K562 (cell line): ENCODE measurements around the gene IFI27L1. TPM values are rescaled to one million over a fixed set of nuclear protein-coding genes. Genes with fewer than 3 reads are reported as not detected.
A peak's percentile ranks its signal among the peaks of the same experiment; 100 is the strongest.

Experiments used
- ATAC-seq: fragments of 200-7000 bp; cut with Tn5 transposase; 3 replicates; pipeline ENCODE4 v1.9.1; 2020; ENCODE audit warnings: moderate library complexity
- Bru-seq: library from RNA; stranded (reverse); fragments of 400-500 nt; gene quantifications from one replicate; lab custom pipeline; 2021; lab: Mats Ljungman, UMichigan
- BruChase-seq, 2 experiments: library from RNA; stranded (reverse); fragments of 400-500 nt; gene quantifications; one replicate each; lab custom pipeline; 2021; lab: Mats Ljungman, UMichigan
- BruUV-seq: library from RNA; stranded (reverse); fragments of 400-500 nt; replicated peaks from 2 replicates; lab custom pipeline; 2021; lab: Mats Ljungman, UMichigan
- CTCF ChIA-PET: fragments of 300-600 bp; formaldehyde crosslinking; extraction: SDS; loops from one replicate; lab custom pipeline; 2021; ENCODE audit warnings: low intra/inter-chr PET ratio; lab: Yijun Ruan, JAX
- POLR2A ChIA-PET: fragments of 300-600, 350-650 bp; sonication (Branson Sonifier 250); formaldehyde crosslinking; extraction: SDS; loops from one replicate; lab custom pipeline; 2021; ENCODE audit warnings: antibody characterized with exemption, inconsistent platforms; lab: Yijun Ruan, JAX
- DNase-seq, 4 experiments: peaks; one replicate each; pipeline versions ENCODE4 v3.0.0 to v3.0.0-alpha.2; 2011 to 2018; ENCODE audit warnings: low spot score in 3 of 4, mixed read lengths in 3 of 4; ENCODE audit errors: extremely low read depth in 1 of 4
- FAIRE-seq: peaks from 2 replicates; lab custom pipeline; 2011; peaks lifted over from hg19 to GRCh38; lab: Jason Lieb, UNC
- H2AFZ ChIP-seq: 2 replicates; pipeline ENCODE4 v1.6.0; 2011; ENCODE audit warnings: low read depth, low read length, control low read depth, inconsistent platforms
- H3K27ac ChIP-seq: fragments of 200-600 bp; 3 replicates; pipeline ENCODE4 v1.8.0; 2011; ENCODE audit warnings: low read depth, mild to moderate bottlenecking, control low read depth, inconsistent platforms, low read length, moderate library complexity, mixed read lengths; ENCODE audit errors: extremely low read depth
- H3K27me3 ChIP-seq, 2 experiments: fragments of 300-600 bp in 1 of 2; 2 replicates in 1 of 2; 3 replicates in 1 of 2; pipeline versions ENCODE4 v1.6.0 to v1.8.0; 2011; ENCODE audit warnings: inconsistent platforms in 2 of 2, low read length in 2 of 2, mild to moderate bottlenecking in 1 of 2, mixed read lengths in 1 of 2, moderate library complexity in 1 of 2; ENCODE audit not compliant: control insufficient read depth in 2 of 2, insufficient read depth in 2 of 2
- H3K36me3 ChIP-seq: fragments of 300-600 bp; 3 replicates; pipeline ENCODE4 v1.8.0; 2011; ENCODE audit warnings: mild to moderate bottlenecking, low read length, inconsistent platforms; ENCODE audit not compliant: control insufficient read depth, insufficient read depth
- H3K4me1 ChIP-seq, 2 experiments: fragments of 200-600 bp in 1 of 2; replicated peaks in 1 of 2; 2 replicates in 1 of 2; 3 replicates in 1 of 2; pipeline versions ENCODE4 v1.5.1 to v1.8.0; 2011; ENCODE audit warnings: inconsistent platforms in 2 of 2, low read length in 2 of 2, mild to moderate bottlenecking in 1 of 2, mixed read lengths in 1 of 2, moderate library complexity in 1 of 2; ENCODE audit not compliant: control insufficient read depth in 2 of 2, insufficient read depth in 2 of 2
- H3K4me2 ChIP-seq: 2 replicates; pipeline ENCODE4 v1.6.1; 2011; ENCODE audit warnings: low read length, control low read depth, inconsistent platforms, mixed read lengths; ENCODE audit not compliant: insufficient read depth
- H3K4me3 ChIP-seq: fragments of 200-600 bp; sonication (generic), shearing (Covaris generic); 2 replicates; pipeline ENCODE4 v1.5.1; 2016; ENCODE audit warnings: control low read depth, inconsistent platforms
- H3K79me2 ChIP-seq: fragments of 200-600 bp; 3 replicates; pipeline ENCODE4 v1.8.0; 2011; ENCODE audit warnings: low read length, inconsistent platforms; ENCODE audit not compliant: control insufficient read depth, insufficient read depth
- H3K9ac ChIP-seq, 2 experiments: 2 replicates each; pipeline versions ENCODE4 v1.6.0 to v1.6.1; 2011; ENCODE audit warnings: low read depth in 2 of 2, low read length in 2 of 2, control low read depth in 1 of 2, inconsistent platforms in 1 of 2, mild to moderate bottlenecking in 1 of 2, mixed read lengths in 1 of 2; ENCODE audit not compliant: insufficient read depth in 1 of 2
- H3K9me1 ChIP-seq: one replicate; pipeline ENCODE4 v1.6.0; 2011; ENCODE audit warnings: inconsistent platforms, mild to moderate bottlenecking, low read length, moderate library complexity; ENCODE audit not compliant: control insufficient read depth, insufficient read depth
- H3K9me3 ChIP-seq: replicated peaks from 2 replicates; pipeline ENCODE4 v1.5.1; 2011; ENCODE audit warnings: low read depth, low read length, inconsistent platforms; ENCODE audit not compliant: control insufficient read depth, insufficient read depth
- H4K20me1 ChIP-seq: replicated peaks from 2 replicates; pipeline ENCODE4 v1.6.1; 2011; ENCODE audit warnings: low read length, inconsistent platforms, mixed read lengths; ENCODE audit not compliant: control insufficient read depth, insufficient read depth
- GABPA ChIP-seq: fragments of 200-800 bp; sonication (Bioruptor generic); conservative IDR thresholded peaks from 2 replicates; pipeline ENCODE4 v1.6.1; 2016; ENCODE audit warnings: low read depth, missing genetic modification characterization, missing compliant biosample characterization
- U2AF1 ChIP-seq: fragments of 200-400 bp; formaldehyde crosslinking; optimal IDR thresholded peaks from 2 replicates; pipeline ENCODE3; 2017; ENCODE audit warnings: mild to moderate bottlenecking, low read depth, low read length, moderate library complexity
- ZNF445 ChIP-seq: fragments of 250-450 bp; sonication (Bioruptor Pico); IDR thresholded peaks from 2 replicates; pipeline ENCODE4 v1.4.0; 2020; ENCODE audit warnings: low read depth, mild to moderate bottlenecking, moderate library complexity
- ZNF764 ChIP-seq: fragments of 250-450 bp; sonication (Bioruptor Pico); IDR thresholded peaks from 2 replicates; pipeline ENCODE4 v1.4.0; 2020; ENCODE audit warnings: low read depth, mild to moderate bottlenecking, moderate library complexity
- WGBS: fragments of 100-300 bp; shearing (Covaris generic); methylation state at CpG from one replicate; pipeline ENCODE4 v1.1.6; 2016; ENCODE audit warnings: low coverage, mixed read lengths; ENCODE audit not compliant: insufficient coverage; ENCODE audit errors: missing lambda C conversion rate; 5-methylcytosine and 5-hydroxymethylcytosine counted together
- in situ Hi-C: fragments of 300-500 bp; cut with MboI; formaldehyde crosslinking; loops from 4 replicates; pipeline ENCODE4 v1.15.0; 2018; ENCODE audit warnings: inconsistent platforms, mixed read lengths
- intact Hi-C: fragments of 100-400 bp; cut with micrococcal nuclease; formaldehyde crosslinking; loops from 2 replicates; pipeline ENCODE4 v1.14.2; 2022
- long read RNA-seq, 3 experiments: library from polyadenylated mRNA in 2 of 3; library from RNA in 1 of 3; unstranded in 2 of 3; stranded (forward) in 1 of 3; transcript quantifications; one replicate each; pipeline ENCODE4 v2.0.0, GENCODE V29; 2019 to 2022
- polyA minus RNA-seq, 3 experiments: library from RNA; depleted of rRNA, polyadenylated mRNA; stranded (reverse); fragments of >200 nt; gene quantifications; 2 replicates each; pipeline ENCODE4 v1.2.3, GENCODE V29; 2011
- polyA plus RNA-seq, 8 experiments: library from polyadenylated mRNA; depleted of rRNA in 4 of 8; stranded (reverse) in 5 of 8; unstranded in 3 of 8; fragments of >200 nt; fragmentation: Nextera tagmentation in 2 of 8; fragmentation: Illumina TruSeq in 1 of 8; extraction: Ambion mirVana in 2 of 8; extraction: Trizol in 1 of 8; gene quantifications; 2 replicates each; pipeline versions ENCODE4 v1.2.1 to v1.2.3, GENCODE V29; 2011 to 2014; ENCODE audit warnings: inconsistent platforms in 1 of 8, missing spikeins in 1 of 8
- total RNA-seq, 7 experiments: library from RNA; depleted of rRNA in 6 of 7; stranded (reverse); fragments of >200 nt in 6 of 7; fragmentation: Illumina TruSeq in 2 of 7; extraction: Trizol in 2 of 7; gene quantifications; 2 replicates each; pipeline versions ENCODE4 v1.2.1 to v1.2.3, GENCODE V29; 2011 to 2021; ENCODE audit warnings: low replicate concordance in 1 of 7
- TF ChIP-seq, protein P1 (sequence below): fragments of 150-350 bp; conservative IDR thresholded peaks from 2 replicates; pipeline ENCODE4 v1.6.1; 2014; ENCODE audit warnings: low read length
- TF ChIP-seq, protein P2 (sequence below), 2 experiments: IDR thresholded peaks; 2 replicates each; pipeline ENCODE4 v1.6.1; 2012; ENCODE audit warnings: improper control_type of control experiment in 2 of 2, low read depth in 2 of 2, low read length in 2 of 2, borderline replicate concordance in 1 of 2
- TF ChIP-seq, protein P3 (sequence below): sonication (generic); formaldehyde crosslinking; IDR thresholded peaks from 2 replicates; pipeline ENCODE4 v1.8.0; 2022; ENCODE audit warnings: missing genetic modification reagents, mild to moderate bottlenecking, moderate library complexity, borderline replicate concordance

The IFI27L1 gene, protein sequence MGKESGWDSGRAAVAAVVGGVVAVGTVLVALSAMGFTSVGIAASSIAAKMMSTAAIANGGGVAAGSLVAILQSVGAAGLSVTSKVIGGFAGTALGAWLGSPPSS
- total RNA-seq (2011; cell fraction: chromatin; rRNA removed; ENCODE audit: low replicate concordance), result 24.1 and 32.5 TPM in 2 replicates
- 33.0 and 35.5 TPM in 2 replicates for total RNA-seq (2011; cell fraction: nucleolus; rRNA removed)
- total RNA-seq (2011; cell fraction: nucleoplasm; rRNA removed), result 30.1 and 34.7 TPM in 2 replicates
- total RNA-seq (2014; rRNA removed) (20.3 and 24.6 TPM in 2 replicates), total RNA-seq (2014; rRNA removed; fragmentation: Illumina TruSeq; extraction: Trizol) (13.8 and 19.7 TPM in 2 replicates), total RNA-seq (2015; rRNA removed; fragmentation: Illumina TruSeq; extraction: Trizol) (17.6 and 17.8 TPM in 2 replicates), total RNA-seq (2021) (20.2 and 23.8 TPM in 2 replicates), polyA plus RNA-seq (2011; rRNA removed) (28.0 and 31.9 TPM in 2 replicates), polyA plus RNA-seq (2014; fragmentation: Illumina TruSeq; extraction: Trizol) (14.5 and 19.3 TPM in 2 replicates), polyA plus RNA-seq (2014; fragmentation: Nextera tagmentation; extraction: Ambion mirVana) (10 to 100 TPM; 22.8 to 28.0 TPM), polyA plus RNA-seq (2014; rRNA removed) (25.0 and 25.6 TPM in 2 replicates), polyA minus RNA-seq (2011; rRNA and poly(A)+ RNA removed) (4.8 and 7.3 TPM in 2 replicates), Bru-seq, nascent RNA (percentile 68 among the genes with signal in this experiment), BruChase-seq, experiment 1, labeled RNA remaining after a 2-hour chase (percentile 71 among the genes with signal in this experiment), BruChase-seq, experiment 2, labeled RNA remaining after a 6-hour chase (percentile 69 among the genes with signal in this experiment)
- polyA plus RNA-seq (2011; cell fraction: cytosol; rRNA removed), result 35.9 TPM in 2 replicates
- 50.2 and 57.1 TPM in 2 replicates for polyA plus RNA-seq (2011; cell fraction: nucleus; rRNA removed)
- 23.6 and 32.5 TPM in 2 replicates for polyA plus RNA-seq (2012)
- polyA minus RNA-seq (2011; cell fraction: cytosol; rRNA and poly(A)+ RNA removed), result 3.3 and 5.8 TPM in 2 replicates
- polyA minus RNA-seq (2011; cell fraction: nucleus; rRNA and poly(A)+ RNA removed), result 6.5 and 11.7 TPM in 2 replicates
- long read RNA-seq, experiment 1, partial matches to known transcripts, result 4 of 25 reads
- long read RNA-seq, experiment 1, other reads (novel, unspliced or antisense), result 16 of 25 reads
- long read RNA-seq, experiment 2, transcript IFI27L1-209 (5 exons, 680 nt), result major isoform, 5 of 14 reads
- long read RNA-seq, experiment 2, partial matches to known transcripts, result 0 of 14 reads
- long read RNA-seq, experiment 2, other reads (novel, unspliced or antisense), result 8 of 14 reads
- long read RNA-seq, experiment 3, transcript IFI27L1-209 (5 exons, 680 nt), result major isoform, 12 of 26 reads
- long read RNA-seq, experiment 3, partial matches to known transcripts, result 1 of 26 reads
- long read RNA-seq, experiment 3, other reads (novel, unspliced or antisense), result 11 of 26 reads

DNA sequence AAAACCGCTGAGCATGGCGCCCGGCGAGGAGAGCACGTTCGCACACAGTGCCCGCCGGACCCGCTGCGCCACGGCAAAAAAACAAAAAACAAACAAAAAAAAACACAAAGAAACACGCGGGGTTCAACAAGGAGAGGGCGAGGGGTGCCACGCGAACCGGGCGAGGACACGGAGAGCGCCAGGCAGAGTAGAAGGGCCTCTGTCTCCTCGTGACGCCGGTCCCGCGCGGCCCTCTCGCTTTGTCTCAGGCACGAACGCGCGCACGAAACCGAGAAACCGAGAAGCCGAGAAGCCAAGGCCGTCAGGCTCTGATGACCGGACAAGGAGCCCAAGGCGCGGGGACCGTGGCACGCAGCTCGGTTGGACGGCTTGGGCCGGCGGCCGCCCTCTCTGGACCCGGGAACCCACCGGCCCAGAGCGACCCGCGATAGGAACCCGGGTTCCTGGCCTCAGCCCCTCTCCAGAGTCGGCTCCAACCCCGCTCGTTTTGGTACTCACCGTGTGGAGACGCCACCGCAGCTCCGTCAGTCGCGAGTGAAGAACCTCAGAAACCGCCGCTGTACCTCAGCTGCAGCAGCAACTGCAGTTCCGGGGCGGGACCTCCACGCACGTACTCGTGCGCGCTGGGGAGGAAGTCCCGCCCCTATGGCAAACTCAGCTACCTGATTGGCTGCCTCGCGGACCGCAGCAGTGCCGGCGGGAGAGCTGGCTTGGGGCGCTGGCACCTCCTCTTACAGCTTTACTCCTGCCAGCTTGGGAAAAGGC, at the start of gene IFI27L1, which contains the start of gene DDX24:
TSS of gene IFI27L1 (plus strand) at position 690 of the 765 bp plus-strand sequence. CDS start 15,628 bp downstream, outside the sequence.
TSS of gene DDX24 (minus strand) at position 582 of the 765 bp plus-strand sequence. CDS start 1,460 bp downstream, outside the sequence.
- BruUV-seq, result no TSS peak
- TF ChIP-seq, protein P1, sequence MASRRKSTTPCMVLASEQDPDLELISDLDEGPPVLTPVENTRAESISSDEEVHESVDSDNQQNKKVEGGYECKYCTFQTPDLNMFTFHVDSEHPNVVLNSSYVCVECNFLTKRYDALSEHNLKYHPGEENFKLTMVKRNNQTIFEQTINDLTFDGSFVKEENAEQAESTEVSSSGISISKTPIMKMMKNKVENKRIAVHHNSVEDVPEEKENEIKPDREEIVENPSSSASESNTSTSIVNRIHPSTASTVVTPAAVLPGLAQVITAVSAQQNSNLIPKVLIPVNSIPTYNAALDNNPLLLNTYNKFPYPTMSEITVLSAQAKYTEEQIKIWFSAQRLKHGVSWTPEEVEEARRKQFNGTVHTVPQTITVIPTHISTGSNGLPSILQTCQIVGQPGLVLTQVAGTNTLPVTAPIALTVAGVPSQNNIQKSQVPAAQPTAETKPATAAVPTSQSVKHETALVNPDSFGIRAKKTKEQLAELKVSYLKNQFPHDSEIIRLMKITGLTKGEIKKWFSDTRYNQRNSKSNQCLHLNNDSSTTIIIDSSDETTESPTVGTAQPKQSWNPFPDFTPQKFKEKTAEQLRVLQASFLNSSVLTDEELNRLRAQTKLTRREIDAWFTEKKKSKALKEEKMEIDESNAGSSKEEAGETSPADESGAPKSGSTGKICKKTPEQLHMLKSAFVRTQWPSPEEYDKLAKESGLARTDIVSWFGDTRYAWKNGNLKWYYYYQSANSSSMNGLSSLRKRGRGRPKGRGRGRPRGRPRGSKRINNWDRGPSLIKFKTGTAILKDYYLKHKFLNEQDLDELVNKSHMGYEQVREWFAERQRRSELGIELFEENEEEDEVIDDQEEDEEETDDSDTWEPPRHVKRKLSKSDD, result no peak
- TF ChIP-seq ZNF764 (CRISPR knock-in tag) (no peak), GABPA (peak; percentile 91), ZNF445 (CRISPR knock-in tag) (no peak), U2AF1 (no peak)
- TF ChIP-seq, protein P2, sequence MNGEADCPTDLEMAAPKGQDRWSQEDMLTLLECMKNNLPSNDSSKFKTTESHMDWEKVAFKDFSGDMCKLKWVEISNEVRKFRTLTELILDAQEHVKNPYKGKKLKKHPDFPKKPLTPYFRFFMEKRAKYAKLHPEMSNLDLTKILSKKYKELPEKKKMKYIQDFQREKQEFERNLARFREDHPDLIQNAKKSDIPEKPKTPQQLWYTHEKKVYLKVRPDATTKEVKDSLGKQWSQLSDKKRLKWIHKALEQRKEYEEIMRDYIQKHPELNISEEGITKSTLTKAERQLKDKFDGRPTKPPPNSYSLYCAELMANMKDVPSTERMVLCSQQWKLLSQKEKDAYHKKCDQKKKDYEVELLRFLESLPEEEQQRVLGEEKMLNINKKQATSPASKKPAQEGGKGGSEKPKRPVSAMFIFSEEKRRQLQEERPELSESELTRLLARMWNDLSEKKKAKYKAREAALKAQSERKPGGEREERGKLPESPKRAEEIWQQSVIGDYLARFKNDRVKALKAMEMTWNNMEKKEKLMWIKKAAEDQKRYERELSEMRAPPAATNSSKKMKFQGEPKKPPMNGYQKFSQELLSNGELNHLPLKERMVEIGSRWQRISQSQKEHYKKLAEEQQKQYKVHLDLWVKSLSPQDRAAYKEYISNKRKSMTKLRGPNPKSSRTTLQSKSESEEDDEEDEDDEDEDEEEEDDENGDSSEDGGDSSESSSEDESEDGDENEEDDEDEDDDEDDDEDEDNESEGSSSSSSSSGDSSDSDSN (IDR thresholded peaks at IDR 0.05; ENCODE audit: borderline replicate concordance in 1 of 2, low read depth in 2 of 2, low read length in 2 of 2), result 0 out of 4 replicates have a peak, but pooled peaks of 1 of the 2 experiments have one; percentile 36
- TF ChIP-seq, protein P3, sequence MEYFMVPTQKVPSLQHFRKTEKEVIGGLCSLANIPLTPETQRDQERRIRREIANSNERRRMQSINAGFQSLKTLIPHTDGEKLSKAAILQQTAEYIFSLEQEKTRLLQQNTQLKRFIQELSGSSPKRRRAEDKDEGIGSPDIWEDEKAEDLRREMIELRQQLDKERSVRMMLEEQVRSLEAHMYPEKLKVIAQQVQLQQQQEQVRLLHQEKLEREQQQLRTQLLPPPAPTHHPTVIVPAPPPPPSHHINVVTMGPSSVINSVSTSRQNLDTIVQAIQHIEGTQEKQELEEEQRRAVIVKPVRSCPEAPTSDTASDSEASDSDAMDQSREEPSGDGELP (CRISPR knock-in tag), result peak; percentile 80

More for the DNA sequence above, at the start of gene IFI27L1, which contains the start of gene DDX24:
- ChIA-PET POLR2A (interaction anchor here (0.6 to 1.0 kb wide), 4 partner anchors 23 to 76 kb away, joined by 3 to 4 read pairs (median 4); partner anchors contain the start of gene IFI27), CTCF (interaction anchor here (0.6 to 0.7 kb wide), 2 partner anchors 60 to 65 kb away, joined by 3 to 5 read pairs; no protein-coding TSS in a partner anchor)
- peak within 1 kb of the TSS; percentile 64 for H2AFZ ChIP-seq
- peaks cover 8 to 22% of the 10 kb centered on the region in 2 experiments; a peak in 4 of 5 replicates for H3K4me1 ChIP-seq
- H3K9ac ChIP-seq, result peak within 1 kb of the TSS; percentile 85 to 95
- peak; percentile 92 for ATAC-seq
- no peaks in the 10 kb centered on the region for H3K9me3 ChIP-seq
- peak; percentile 90 for FAIRE-seq
- H3K27me3 ChIP-seq, result no peaks in the 10 kb centered on the region
- DNase-seq, result peak; percentile 92 to 95 (median 94)
- peaks cover 9% of the 10 kb centered on the region for H4K20me1 ChIP-seq
- peaks cover 30% of the 10 kb centered on the region for H3K36me3 ChIP-seq
- peak within 1 kb of the TSS; percentile 88 for H3K4me3 ChIP-seq
- peaks cover 86% of the 10 kb centered on the region for H3K79me2 ChIP-seq
- in situ Hi-C loops, result no loop called here
- intact Hi-C loops, result no loop called here
- peak within 1 kb of the TSS; percentile 81 for H3K27ac ChIP-seq
- peak within 1 kb of the TSS; percentile 92 for H3K4me2 ChIP-seq
- WGBS, result under 1% methylated on average over 50 of the region's 77 CpGs
- H3K9me1 ChIP-seq, result no peaks in the 10 kb centered on the region
